HUES48 (cell line): ENCODE results near the gene ZDHHC22.
A peak's percentile ranks its signal among the peaks of the same experiment; 100 is the strongest.

ENCODE experiments used
- H3K27ac ChIP-seq: one replicate; pipeline ENCODE4 v1.7.0; 2013; ENCODE audit warnings: low read depth, low read length, inconsistent platforms
- H3K27me3 ChIP-seq: 2 replicates; pipeline ENCODE4 v1.6.1; 2013; ENCODE audit warnings: mild to moderate bottlenecking, low read length; ENCODE audit not compliant: control insufficient read depth, insufficient read depth
- H3K36me3 ChIP-seq: 2 replicates; pipeline ENCODE4 v1.6.1; 2013; ENCODE audit warnings: low read length; ENCODE audit not compliant: control insufficient read depth, insufficient read depth
- H3K4me1 ChIP-seq: 2 replicates; pipeline ENCODE4 v1.6.1; 2013; ENCODE audit warnings: mild to moderate bottlenecking, low read length; ENCODE audit not compliant: control insufficient read depth, insufficient read depth
- H3K4me3 ChIP-seq: 2 replicates; pipeline ENCODE4 v1.5.1; 2013; ENCODE audit warnings: mild to moderate bottlenecking, low read depth, low read length
- H3K9ac ChIP-seq: 2 replicates; pipeline ENCODE4 v1.6.1; 2013; ENCODE audit warnings: mild to moderate bottlenecking, low read depth, low read length, moderate library complexity
- H3K9me3 ChIP-seq: 2 replicates; pipeline ENCODE4 v1.6.1; 2013; ENCODE audit warnings: low read length; ENCODE audit not compliant: control insufficient read depth, insufficient read depth

ZDHHC22 gene

DNA sequence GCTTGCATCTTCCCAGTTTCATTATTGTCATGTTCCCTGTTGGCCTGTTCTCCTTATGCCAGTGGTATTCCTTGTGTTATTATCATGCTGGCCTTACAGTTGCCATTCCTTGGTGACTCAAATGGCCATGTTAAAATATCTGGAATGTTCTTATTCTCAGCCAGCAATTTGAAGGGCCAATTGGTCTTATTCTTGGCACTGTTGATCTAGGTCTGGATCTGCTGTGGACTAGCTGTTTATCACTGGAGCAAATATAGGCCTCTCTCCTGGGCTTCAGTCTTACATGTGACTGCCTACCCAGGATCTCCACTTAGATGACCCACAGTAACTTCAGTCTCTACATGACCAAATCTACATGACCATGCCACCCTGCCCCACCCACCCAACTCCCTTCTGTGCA, 38.1 kb downstream of the ZDHHC22 start:
- peaks cover 39% of the 10 kb centered on the region for H3K4me1 ChIP-seq
- no peak overlapping the region for H3K4me3 ChIP-seq
- no peak overlapping the region for H3K27ac ChIP-seq
- H3K36me3 ChIP-seq, result peaks cover 31% of the 10 kb centered on the region
- no peak overlapping the region for H3K9ac ChIP-seq
- H3K27me3 ChIP-seq, result no peaks in the 10 kb centered on the region
- H3K9me3 ChIP-seq, result no peaks in the 10 kb centered on the region

DNA sequence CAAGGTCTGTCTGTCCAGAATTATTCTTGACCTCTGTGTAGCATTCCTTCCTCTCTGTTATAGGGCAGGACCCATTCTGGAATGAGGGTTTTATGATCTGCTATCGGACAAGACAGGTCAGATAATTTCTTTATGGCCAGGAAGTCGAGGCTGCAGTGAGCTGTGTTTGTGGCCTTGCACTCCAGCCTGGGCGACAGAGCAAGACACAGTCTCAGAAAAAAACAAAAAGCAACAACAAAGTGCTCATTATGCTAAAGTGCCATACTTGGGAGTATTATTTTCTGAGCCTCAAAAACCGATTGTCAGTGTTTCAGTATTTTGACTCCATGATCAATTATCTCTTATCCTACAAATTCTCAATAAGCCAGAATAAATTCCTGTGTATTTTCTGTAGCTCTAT, 39.4 kb downstream of the ZDHHC22 start:
- Histone ChIP-seq H3K27ac (no peak overlapping the region), H3K9ac (no peak overlapping the region), H3K4me1 (peaks cover 40% of the 10 kb centered on the region), H3K4me3 (no peak overlapping the region), H3K9me3 (no peaks in the 10 kb centered on the region), H3K36me3 (peaks cover 19% of the 10 kb centered on the region), H3K27me3 (no peaks in the 10 kb centered on the region)

DNA sequence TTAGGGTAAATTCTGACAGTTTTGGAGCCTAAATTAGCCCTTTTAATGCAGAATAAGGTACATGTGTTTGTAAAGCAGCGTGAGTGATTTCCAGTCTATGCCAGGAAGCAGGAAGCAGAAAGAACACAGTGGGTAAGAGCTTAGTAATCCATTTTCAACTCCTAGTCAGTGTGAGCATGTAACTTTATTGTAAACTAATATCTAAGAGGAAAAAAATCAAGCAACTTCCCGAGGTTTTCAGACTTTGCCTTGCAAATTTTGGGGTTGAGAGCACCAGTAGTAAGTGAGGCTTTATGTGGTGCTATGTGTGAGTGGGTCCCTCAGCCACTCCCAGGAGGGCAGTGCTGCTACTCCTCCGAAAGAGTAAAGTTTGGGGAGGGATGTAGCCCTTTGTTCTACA, 40.6 kb downstream of the ZDHHC22 start:
- Histone ChIP-seq H3K4me3 (no peak overlapping the region), H3K9ac (no peak overlapping the region), H3K36me3 (peaks cover 7% of the 10 kb centered on the region), H3K27ac (no peak overlapping the region), H3K27me3 (no peaks in the 10 kb centered on the region), H3K9me3 (no peaks in the 10 kb centered on the region), H3K4me1 (peaks cover 42% of the 10 kb centered on the region)

DNA sequence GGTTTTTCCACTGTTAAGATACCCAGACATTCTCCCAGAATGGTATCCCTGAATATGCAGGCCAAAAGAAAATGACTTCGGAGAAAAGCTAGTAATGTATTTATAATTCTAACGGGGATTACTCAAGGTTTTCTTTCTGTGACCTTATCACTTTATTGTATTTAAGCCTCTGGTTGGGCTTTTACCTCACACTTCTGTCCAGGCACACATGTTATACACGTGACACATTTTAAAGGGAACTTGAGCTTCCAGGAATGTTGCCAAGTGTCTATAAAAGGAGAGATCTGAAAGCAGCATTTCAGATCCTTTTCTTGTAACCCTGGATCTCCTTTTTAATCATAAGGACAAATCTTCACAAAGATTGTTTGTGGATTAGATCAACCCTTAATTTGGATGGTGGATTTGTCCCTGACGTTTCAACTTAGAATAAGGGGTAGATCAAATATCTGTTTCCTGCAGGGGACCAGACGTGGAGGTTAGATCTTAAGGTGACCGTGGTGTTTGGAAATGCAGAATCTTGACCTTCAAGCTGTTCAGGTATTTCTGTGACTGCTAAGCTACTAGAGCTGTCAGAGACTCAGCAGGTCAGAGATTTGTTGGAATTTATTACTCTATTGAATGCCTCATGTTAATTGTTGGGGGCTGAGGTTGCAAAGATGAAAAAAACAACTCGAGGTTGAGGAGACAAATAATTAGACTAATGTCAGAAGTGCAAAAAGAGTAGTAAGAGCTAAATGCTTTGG, 42.0 kb downstream of the ZDHHC22 start:
- H3K4me3 ChIP-seq, result peak overlapping the region; percentile 95
- no peaks in the 10 kb centered on the region for H3K9me3 ChIP-seq
- no peak overlapping the region for H3K9ac ChIP-seq
- peak overlapping the region; percentile 44 for H3K27ac ChIP-seq
- no peaks in the 10 kb centered on the region for H3K27me3 ChIP-seq
- H3K4me1 ChIP-seq, result peaks cover 30% of the 10 kb centered on the region
- H3K36me3 ChIP-seq, result peaks cover 3% of the 10 kb centered on the region; the same call in 1 of the 2 replicates

DNA sequence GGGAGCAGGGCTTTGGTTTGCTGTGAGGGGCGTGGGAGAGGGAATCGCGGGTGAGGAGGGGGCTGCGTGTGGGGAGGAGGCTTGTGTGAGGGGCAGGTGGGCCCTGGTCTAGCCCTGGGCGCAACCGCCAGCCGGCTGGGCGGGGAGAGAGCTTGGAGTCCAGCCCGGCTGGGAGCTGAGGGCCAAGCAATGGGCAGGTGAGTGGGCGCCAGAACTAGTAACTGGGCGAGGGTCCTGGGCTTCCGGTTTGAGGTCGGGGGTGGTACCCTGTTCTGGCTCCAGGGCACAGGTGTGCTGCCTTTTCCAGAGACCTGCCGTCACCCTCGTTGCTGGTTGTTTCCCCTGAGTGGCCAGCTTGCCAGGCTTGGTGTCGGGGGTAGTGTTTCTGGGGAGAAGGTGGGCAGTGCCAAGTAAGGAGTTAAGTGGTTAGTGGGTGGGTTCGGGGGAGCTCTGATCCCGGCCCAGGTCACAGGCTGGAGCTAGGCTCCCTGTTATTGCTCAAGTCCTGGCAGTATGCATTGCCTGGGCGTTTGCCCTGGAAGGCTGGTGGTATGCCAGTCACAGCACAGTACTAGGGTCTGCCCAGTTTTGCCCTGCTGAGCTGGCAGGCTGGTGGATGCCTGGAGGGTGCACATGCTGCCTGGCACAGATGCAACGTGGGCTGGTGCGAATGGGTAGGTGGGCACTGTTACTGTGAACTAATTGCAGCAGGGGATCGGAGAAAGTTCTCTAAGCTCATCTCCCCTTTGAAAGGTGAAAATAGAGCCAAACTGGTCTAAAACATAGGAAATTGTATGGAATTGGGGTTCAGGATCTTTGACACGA, 42.9 kb downstream of the ZDHHC22 start:
- H3K4me1 ChIP-seq, result peaks cover 24% of the 10 kb centered on the region
- H3K36me3 ChIP-seq, result no peaks in the 10 kb centered on the region
- H3K9ac ChIP-seq, result peak overlapping the region; percentile 73
- peak overlapping the region; percentile 69 for H3K27ac ChIP-seq
- no peaks in the 10 kb centered on the region for H3K27me3 ChIP-seq
- no peaks in the 10 kb centered on the region for H3K9me3 ChIP-seq
- H3K4me3 ChIP-seq, result peak overlapping the region; percentile 95

DNA sequence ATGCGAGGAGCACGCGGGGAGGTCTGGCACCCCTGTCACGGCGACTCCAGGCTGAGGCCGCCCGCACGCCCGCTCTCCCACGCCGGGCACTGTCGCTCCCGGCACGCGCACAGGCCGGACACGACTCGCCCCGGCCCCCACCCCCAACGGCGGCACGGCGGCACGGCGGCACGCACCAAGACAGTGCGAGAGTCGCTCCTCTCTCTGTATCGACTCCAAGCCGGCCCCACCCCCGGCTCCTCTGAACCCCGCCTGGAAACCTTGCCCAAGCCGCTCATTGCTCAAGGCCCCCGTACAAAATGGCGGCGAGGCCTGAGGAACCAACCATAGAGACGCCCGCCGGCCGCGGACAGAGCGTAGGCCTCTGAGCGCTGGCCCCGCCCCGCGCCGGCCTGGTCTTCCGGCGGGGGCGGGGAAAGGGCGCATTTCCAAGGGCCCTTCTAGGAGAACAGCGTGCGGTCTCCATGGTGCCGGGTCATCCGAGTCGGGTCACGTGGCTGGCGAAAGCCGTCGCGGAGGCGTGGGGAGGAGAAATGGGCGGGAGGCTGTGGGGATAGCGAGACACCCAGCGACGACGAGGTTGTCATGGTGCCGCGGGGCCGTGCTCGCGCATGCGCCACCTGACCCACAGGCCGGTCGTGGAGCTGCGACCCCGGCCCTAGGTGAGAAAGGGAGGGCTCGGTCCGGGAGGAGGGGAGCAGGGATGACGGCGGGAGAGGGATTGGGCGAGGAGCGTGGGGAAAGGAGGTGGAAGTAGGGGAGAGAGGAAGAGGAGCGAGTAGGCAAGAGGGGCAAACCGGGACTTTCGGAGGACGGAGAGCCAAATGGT, 43.7 kb downstream of the ZDHHC22 start, which contains the start of gene CIPC:
Gene CIPC (plus strand): TSS at position 559 of the 829 bp plus-strand sequence. CDS start 7,451 bp downstream, outside the sequence.
- Histone ChIP-seq H3K27me3 (no peaks in the 10 kb centered on the region), H3K27ac (peak within 1 kb of the TSS; percentile 97), H3K9me3 (no peaks in the 10 kb centered on the region), H3K4me1 (peaks cover 24% of the 10 kb centered on the region), H3K4me3 (peak within 1 kb of the TSS; percentile 95), H3K36me3 (no peaks in the 10 kb centered on the region), H3K9ac (peak within 1 kb of the TSS; percentile 84)

DNA sequence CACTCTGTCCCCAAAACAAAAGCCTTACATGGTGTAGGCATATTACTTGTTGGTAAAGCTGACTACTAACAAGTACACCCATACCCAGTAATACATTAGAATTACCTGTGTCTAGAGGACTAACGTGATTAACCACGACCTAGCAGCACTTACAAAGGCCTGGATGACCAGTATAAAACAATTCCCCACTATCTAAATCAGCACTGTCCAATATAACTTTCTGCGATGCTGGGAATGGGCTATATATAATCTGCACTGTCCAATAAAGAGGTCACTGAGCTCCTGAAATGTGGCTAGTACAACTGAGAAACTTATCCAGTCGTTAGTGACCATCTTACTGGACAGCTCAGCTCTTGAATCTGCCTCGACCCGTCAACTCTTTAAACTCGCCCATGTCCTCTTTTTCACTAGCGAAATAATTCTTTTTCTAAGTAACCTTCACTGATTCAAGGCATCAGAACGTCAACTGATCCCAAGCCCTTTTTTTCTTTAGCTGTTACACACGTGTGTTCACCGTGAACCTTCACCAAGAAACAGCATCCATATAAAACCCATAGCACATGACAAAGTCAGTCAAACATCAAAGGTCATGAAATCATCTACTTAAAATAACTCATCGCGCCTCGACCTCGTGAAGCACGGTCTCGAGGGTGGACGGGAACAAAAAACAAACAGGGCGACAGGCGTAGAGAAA, 44.4 kb downstream of the ZDHHC22 start:
- peaks cover 24% of the 10 kb centered on the region for H3K4me1 ChIP-seq
- peak overlapping the region; percentile 97 for H3K27ac ChIP-seq
- peak overlapping the region; percentile 84 for H3K9ac ChIP-seq
- H3K9me3 ChIP-seq, result no peaks in the 10 kb centered on the region
- H3K36me3 ChIP-seq, result no peaks in the 10 kb centered on the region
- H3K27me3 ChIP-seq, result no peaks in the 10 kb centered on the region
- H3K4me3 ChIP-seq, result peak overlapping the region; percentile 95

DNA sequence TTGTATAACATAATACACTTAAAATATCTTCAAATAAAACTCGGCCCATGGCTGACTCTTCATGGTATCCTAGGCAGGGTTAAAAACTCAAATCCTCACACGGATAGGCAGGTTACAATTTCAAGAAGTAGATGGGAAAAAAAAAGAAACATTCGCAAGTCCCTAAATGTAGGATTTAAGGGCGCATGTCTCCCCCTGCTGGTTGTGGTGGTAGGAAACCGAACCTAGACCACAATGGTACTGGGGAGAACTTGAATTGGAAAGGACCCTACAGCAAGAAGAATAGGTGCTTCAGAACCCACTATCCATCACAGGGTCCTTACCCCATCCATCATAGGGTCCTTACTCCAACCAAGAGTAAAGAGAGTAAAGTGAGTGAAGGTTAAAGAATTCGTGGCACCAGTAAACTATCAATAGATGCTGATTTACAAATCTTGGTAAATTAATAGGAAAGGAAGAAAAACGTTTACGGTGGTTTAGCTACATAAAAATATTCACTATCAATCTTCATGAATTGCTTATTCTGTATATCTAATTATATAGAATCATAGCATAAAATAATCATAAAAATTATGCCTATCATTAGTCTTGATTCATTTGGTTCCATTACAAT, 46.8 kb downstream of the ZDHHC22 start:
- Histone ChIP-seq H3K27me3 (no peaks in the 10 kb centered on the region), H3K9me3 (no peaks in the 10 kb centered on the region), H3K36me3 (no peaks in the 10 kb centered on the region), H3K9ac (no peak overlapping the region), H3K4me1 (peaks cover 18% of the 10 kb centered on the region), H3K4me3 (no peak overlapping the region), H3K27ac (no peak overlapping the region)

DNA sequence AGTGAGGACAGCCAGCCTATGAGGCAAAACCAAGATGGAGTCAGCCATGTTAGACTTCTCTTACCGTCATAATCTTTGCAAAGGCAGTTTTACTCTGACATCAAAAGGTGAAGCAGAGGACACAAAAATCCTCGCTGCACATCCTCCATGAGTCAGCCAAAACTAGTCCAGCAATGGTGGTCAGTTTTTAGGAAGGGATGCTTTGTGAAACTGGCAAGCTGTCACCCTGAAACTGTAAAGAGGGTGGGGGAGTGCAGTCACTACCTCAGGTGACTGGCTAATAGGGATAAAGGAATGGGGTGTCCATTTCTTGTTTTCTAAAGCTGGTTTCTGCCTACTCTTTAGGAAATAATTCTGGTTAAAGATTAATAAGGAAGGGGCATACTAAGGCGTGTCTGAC, 48.9 kb downstream of the ZDHHC22 start:
- no peak overlapping the region for H3K9ac ChIP-seq
- no peak overlapping the region for H3K4me3 ChIP-seq
- no peaks in the 10 kb centered on the region for H3K9me3 ChIP-seq
- peaks cover 23% of the 10 kb centered on the region for H3K4me1 ChIP-seq
- no peaks in the 10 kb centered on the region for H3K36me3 ChIP-seq
- H3K27ac ChIP-seq, result no peak overlapping the region
- H3K27me3 ChIP-seq, result no peaks in the 10 kb centered on the region

DNA sequence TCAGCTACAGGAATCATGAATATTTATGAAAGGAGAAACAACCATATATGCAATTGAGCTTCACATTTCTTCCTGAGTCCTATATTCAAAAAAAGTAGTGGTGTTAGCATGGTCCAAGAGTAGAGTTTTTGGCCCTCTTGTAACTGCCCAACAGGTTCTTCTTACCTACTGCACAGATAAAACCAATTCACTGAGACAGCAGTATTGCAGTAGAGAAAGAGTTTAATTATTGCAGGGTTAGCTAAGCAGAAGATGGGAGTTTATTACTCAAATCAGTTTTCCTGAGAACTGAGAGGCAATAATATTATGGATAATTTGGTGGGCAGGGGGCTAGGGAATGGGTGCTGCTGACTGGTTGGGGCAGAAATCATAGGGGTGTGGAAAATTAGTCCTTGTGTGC, 50.1 kb downstream of the ZDHHC22 start:
- peaks cover 26% of the 10 kb centered on the region for H3K4me1 ChIP-seq

More for the DNA sequence above, 50.1 kb downstream of the ZDHHC22 start:
- no peak overlapping the region for H3K4me3 ChIP-seq
- H3K27me3 ChIP-seq, result no peaks in the 10 kb centered on the region
- H3K9me3 ChIP-seq, result no peaks in the 10 kb centered on the region
- no peaks in the 10 kb centered on the region for H3K36me3 ChIP-seq
- no peak overlapping the region for H3K27ac ChIP-seq
- no peak overlapping the region for H3K9ac ChIP-seq
